Stimulated activated naive CD4-positive, alpha-beta T cell (primary cell): ENCODE measurements around the gene BNIP1.

Source experiments
- DNase-seq, 6 experiments: peaks; one replicate each; lab custom pipeline; 2025; lab: John Stamatoyannopoulos, UW

Gene BNIP1

GRCh38 chr5:173165177-173166016 is 21.1 kb downstream of the BNIP1 start:
- no peak for DNase-seq

GRCh38 chr5:173172166-173172565 is 27.8 kb downstream of the BNIP1 start:
- DNase-seq: no peak

- no peak for DNase-seq
Observed at GRCh38 chr5:173175523-173175922, 31.2 kb downstream of the BNIP1 start.

GRCh38 chr5:173178369-173178910 is 34.1 kb downstream of the BNIP1 start:
- DNase-seq: no peak

- DNase-seq: no peak
Observed at GRCh38 chr5:173180331-173180730, 36.0 kb downstream of the BNIP1 start.

- DNase-seq: peak in 1 of 6 experiments; percentile 2
Observed at GRCh38 chr5:173187054-173187743, 42.9 kb downstream of the BNIP1 start.

GRCh38 chr5:173188280-173188679 is 43.9 kb downstream of the BNIP1 start:
- DNase-seq: no peak

GRCh38 chr5:173191015-173191414 is 46.7 kb downstream of the BNIP1 start:
- DNase-seq: no peak

- no peak for DNase-seq
Observed at GRCh38 chr5:173191561-173191960, 47.2 kb downstream of the BNIP1 start.

- DNase-seq: no peak
Observed at GRCh38 chr5:173192561-173192960, 48.2 kb downstream of the BNIP1 start.

GRCh38 chr5:173196133-173196952 is 52.0 kb downstream of the BNIP1 start:
- no peak for DNase-seq

GRCh38 chr5:173197375-173197891 is 53.1 kb downstream of the BNIP1 start:
- no peak for DNase-seq

GRCh38 chr5:173198049-173198448 is 53.7 kb downstream of the BNIP1 start:
- DNase-seq: no peak

- DNase-seq: no peak
Observed at GRCh38 chr5:173200356-173200755, 56.0 kb downstream of the BNIP1 start.

- no peak for DNase-seq
Observed at GRCh38 chr5:173201636-173202265, 57.4 kb downstream of the BNIP1 start.

GRCh38 chr5:173202266-173202875 is 58.0 kb downstream of the BNIP1 start:
- DNase-seq: no peak

GRCh38 chr5:173204185-173204979 is 60.1 kb downstream of the BNIP1 start:
- DNase-seq: peak in 2 of 6 experiments; percentile 16 to 25

GRCh38 chr5:173205916-173206315 is 61.6 kb downstream of the BNIP1 start:
- no peak for DNase-seq

- no peak for DNase-seq
Observed at GRCh38 chr5:173208296-173208695, 64.0 kb downstream of the BNIP1 start.

- no peak for DNase-seq
Observed at GRCh38 chr5:173210877-173211276, 66.5 kb downstream of the BNIP1 start.
